GM20000 (cell line): ENCODE data around the gene MAOA.
"Not testable (repeated sequence)": the region's sequence is repeated elsewhere in the genome, so short reads cannot be mapped to it uniquely, and the experiment has no call there.

Experiments used
- DNase-seq: peaks from one replicate; pipeline ENCODE4 v3.0.0; 2012; ENCODE audit warnings: low spot score
- TF ChIP-seq, protein P1 (sequence below): IDR thresholded peaks from 2 replicates; pipeline ENCODE4 v1.5.1; 2012; ENCODE audit warnings: mild to moderate bottlenecking, control low read depth; ENCODE audit errors: extremely low read depth, missing control alignments

Gene MAOA

DNA sequence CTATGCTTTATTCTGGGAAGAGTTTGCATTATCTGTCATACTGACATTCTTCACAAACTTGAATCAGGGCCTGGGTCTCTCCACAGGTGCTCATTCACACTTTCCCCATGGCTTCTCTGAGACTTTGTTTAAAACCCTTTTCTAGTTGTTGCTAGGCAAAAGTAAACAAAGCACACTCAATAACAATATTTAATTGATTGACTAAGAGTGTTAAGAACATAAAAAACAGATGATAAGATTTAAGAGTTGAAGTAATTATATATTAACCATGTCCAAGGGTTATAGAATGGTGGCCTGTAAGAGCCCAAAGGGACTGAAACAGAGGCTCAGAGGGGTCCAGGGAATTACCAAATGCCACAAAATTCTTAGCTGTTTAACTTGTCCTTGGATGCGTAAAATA lies 7.1 kb downstream of the MAOA start:
- no peak for DNase-seq
- TF ChIP-seq, protein P1, sequence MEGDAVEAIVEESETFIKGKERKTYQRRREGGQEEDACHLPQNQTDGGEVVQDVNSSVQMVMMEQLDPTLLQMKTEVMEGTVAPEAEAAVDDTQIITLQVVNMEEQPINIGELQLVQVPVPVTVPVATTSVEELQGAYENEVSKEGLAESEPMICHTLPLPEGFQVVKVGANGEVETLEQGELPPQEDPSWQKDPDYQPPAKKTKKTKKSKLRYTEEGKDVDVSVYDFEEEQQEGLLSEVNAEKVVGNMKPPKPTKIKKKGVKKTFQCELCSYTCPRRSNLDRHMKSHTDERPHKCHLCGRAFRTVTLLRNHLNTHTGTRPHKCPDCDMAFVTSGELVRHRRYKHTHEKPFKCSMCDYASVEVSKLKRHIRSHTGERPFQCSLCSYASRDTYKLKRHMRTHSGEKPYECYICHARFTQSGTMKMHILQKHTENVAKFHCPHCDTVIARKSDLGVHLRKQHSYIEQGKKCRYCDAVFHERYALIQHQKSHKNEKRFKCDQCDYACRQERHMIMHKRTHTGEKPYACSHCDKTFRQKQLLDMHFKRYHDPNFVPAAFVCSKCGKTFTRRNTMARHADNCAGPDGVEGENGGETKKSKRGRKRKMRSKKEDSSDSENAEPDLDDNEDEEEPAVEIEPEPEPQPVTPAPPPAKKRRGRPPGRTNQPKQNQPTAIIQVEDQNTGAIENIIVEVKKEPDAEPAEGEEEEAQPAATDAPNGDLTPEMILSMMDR, result no peak

DNA sequence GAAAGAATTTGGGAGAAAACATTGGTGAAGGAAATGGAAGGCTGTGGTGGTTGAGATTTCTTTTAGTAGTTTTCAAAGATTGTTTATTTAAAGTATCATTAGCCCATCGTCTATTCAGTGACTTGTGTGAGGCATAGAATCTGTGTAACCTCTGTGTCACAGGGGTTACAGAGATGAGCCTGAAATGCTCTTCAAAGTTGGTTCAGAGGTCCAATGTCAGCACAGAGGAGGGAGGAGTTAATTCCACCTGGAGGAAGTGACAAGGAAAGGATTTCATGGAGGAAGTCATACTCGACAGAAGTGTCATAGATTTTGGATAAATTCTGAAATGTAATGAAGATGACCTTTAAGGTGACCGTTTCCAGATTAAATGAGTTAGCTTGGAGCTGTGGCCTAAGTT lies 8.2 kb downstream of the MAOA start:
- no peak for DNase-seq
- TF ChIP-seq, protein P1, result no peak

DNA sequence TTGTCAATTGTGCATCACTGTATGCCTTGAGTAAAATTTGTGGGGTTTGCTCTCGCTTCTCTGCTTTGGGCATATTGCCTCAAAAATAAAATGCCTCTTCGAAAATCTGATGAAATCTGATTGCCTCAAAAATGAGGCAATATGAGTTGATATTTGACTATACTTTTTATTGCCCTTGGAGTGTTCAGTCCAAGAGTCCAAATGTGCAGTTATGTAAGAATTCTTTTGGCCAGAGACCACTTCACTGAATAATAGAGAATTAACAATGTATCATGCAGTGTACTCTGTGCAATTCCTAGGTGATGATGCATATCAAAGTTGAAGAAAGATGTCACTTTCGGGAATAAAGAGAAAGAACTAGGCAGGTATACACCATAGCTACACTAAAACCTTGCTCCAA lies 8.6 kb downstream of the MAOA start:
- no peak for DNase-seq
- TF ChIP-seq, protein P1, result no peak

DNA sequence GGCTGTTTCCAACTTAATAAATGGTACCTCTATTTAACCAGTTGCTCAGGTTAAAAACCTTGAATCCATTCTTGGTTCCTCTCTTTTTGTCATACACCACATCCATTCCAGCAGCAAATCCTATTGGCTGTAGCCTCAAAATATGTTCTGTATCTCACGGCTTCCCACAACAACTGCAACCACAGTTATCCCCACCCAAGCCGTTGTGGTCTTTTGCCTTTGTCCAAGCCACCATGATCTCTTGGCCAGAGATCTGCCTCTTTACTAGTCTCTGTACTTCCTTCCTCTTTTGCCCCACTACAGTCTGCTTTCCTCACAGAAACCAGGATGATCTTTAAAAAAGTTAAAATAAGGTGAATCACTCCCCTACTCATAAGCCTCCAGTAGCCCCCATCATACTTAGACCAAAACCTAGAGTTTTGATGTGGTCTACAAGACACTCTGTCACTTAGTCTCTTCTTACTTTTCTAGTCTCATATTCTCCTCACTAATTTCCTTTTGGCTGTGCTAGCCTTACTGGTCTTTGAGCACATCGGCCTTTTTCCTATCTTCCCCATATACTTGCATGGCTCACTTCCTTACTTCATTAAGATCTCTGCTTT lies 10.3 kb downstream of the MAOA start:
- TF ChIP-seq, protein P1, result no peak
- no peak for DNase-seq

DNA sequence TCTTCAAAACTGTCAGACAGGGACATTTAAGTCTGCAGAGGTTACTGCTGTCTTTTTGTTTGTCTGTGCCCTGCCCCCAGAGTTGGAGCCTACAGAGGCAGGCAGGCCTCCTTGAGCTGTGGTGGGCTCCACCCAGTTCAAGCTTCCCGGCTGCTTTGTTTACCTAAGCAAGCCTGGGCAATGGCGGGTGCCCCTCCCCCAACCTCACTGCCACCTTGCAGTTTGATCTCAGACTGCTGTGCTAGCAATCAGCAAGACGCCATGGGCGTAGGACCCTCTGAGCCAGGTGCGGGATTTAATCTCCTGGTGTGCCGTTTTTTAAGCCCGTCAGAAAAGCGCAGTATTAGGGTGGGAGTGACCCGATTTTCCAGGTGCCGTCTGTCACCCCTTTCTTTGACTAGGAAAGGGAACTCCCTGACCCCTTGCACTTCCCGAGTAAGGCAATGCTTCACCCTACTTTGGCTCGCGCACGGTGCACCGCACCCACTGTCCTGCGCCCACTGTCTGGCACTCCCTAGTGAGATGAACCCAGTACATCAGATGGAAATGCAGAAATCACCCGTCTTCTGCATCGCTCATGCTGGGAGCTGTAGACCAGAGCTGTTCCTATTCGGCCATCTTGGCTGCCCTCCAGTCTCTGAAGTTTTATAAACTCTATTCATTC lies 20.0 kb downstream of the MAOA start:
- DNase-seq, result not testable (repeated sequence)

DNA sequence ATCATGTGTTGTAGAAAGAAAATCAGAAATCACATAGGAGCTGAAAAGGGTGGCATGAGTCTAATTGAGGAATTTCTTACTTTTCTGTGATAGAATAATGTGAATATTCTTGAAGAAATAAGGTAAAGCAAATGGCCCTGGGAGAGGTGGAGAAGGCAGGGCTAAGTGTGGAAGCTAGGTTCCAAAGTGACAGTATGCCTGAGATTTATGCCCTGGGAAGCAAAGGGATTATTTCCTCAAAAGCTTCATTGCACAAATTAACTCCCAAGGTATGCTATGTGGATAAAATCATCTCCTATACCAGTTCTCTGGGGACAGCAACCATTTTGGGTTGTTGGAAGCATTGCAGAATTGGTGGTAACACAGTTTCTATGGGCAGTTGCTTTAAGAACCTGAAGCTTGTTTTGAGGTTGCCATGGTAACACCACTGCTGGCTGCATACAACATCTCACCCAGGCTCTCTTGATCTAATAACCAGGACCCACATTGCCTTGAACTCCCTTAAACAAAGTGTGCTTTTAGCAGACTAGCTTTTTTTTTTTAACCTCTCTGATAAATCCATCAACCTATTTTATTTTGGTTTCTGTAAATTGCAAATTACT lies 21.0 kb downstream of the MAOA start:
- no peak for DNase-seq
- TF ChIP-seq, protein P1, result no peak

DNA sequence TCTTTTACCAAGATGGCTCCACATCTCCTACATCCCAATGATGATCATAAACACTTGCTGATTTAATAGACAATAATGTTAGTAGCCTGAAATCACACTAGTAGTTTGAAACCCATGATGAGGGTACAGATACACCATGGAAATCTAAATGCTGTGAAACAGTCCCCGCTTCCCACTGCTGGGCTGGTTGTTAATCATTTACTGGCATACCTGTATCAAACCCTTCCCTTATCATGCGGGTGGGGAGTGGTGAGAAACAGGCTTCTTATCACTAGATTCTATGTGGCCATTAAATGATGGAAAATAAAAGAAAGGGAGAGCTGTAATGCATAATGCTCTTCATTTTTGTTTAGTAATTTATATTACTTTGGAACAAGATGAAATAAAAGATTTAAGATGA lies 21.9 kb downstream of the MAOA start:
- DNase-seq, result no peak
- TF ChIP-seq, protein P1, result no peak
